NCI-H226 (cell line): ENCODE measurements around the gene EXOC6B.

Experiments used
- DNase-seq: peaks from one replicate; pipeline ENCODE4 v3.0.0-alpha.2; 2015

Gene EXOC6B

DNA sequence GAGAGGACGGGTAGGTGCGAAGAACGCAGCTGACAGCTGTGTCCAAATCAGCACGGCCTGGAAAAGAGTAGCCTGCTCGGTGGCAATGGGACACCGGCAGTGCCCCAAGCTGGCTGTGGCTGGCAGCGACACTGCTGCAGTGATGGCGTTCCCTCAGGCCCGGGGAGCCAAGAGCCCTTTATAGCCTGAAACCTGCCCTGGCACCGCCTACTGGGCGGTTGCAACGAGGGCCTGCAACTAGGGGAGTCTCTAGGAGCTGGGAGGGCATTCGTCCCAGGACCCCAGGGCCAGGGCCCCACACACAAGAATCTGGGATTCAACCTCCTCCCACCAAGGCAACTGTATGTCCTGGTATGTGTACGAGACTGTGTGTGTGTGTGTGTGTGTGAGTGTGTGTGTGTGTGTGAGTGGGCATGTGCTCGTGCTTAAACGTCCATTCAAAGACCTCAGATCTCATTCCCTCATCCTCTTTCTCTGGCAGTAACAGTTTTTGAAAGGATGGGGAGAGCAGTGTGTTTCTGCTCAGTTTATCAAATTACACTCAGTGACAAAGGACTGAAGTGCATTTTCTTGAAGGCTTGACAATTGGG lies 671.4 kb downstream of the EXOC6B start:
- no peak for DNase-seq

GRCh38 chr2:72153924-72154323 lies 671.9 kb downstream of the EXOC6B start:
- DNase-seq: no peak

GRCh38 chr2:72153026-72153791 lies 672.6 kb downstream of the EXOC6B start:
- DNase-seq: no peak

- no peak for DNase-seq
Observed at GRCh38 chr2:72150861-72151356, 674.9 kb downstream of the EXOC6B start.

GRCh38 chr2:72150157-72150860 lies 675.5 kb downstream of the EXOC6B start:
- peak; percentile 66 for DNase-seq

GRCh38 chr2:72149556-72150156 lies 676.2 kb downstream of the EXOC6B start:
- DNase-seq: no peak

DNA sequence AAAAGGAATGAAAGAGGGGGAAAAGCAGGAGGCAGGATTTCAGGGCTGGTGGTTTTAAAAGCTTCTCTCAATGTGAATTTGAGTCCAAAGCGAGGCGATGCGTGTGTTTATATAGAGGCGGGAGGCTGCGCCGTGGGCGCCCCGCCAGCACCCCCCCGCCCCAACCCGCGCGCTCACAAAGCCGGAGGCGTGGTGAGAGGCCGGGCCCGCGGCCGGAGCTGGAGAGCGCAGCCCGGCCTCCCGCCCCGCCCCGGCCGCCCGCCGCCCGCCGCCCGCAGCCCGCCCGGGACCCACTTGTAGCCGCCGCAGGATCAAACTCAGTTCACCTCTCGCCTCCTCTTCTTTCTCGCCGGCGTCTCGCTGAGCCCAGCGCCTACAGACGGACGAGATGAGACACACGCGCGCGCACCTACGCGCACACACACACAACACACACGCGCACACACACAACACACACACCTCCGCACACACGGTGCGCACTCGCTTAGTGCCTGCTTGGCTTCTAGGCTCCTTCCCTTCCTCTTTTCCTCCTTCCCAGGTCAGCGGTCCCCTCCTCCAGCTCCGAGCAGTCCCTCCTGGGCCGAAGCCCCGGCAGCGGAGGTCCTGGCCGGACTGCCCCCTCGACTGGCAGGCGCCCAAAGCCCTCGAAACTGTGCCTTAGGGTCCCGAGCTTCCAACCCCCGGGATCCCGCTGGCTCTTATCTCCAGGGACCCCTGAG lies 676.8 kb downstream of the EXOC6B start:
- peak; percentile 22 for DNase-seq

GRCh38 chr2:72148003-72148836 lies 677.6 kb downstream of the EXOC6B start:
- no peak for DNase-seq

DNA sequence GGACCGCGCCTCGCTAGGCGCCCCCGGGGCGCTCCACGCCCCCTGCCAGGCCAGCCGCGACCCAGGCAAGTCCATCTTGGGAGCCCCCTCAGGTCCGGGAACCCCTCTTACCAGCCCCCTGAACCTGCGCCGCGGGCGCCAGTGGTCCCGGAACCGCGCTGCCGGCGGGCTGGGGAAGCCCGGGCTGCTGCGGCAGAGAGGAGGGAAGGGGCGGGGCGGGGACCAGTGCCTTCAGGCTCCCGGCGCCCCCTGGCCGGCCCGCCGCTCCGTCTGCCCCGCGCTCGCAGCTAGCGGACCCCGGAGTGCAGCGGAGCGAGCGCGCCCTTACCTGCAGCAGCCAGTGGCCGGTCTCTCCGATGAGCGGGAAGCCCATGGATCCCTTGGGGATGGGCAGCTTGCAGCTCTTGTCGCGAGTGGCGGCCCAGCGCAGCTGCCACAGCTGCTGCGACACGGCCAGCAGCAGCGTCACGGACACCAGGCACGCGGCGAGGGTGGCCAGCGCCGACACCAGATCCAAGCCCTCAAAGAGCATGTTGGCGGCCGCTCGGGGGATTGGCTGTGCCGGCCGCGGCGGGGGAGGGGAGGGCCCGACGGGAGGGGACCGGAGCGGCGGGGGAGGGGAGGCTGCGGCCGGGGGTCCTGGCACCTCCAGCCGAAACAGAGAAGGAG lies 678.4 kb downstream of the EXOC6B start, which contains the start of gene CYP26B1:
Gene CYP26B1, minus strand, starts transcription at position 560 of the 669 bp plus-strand sequence. Its CDS starts 28 bp downstream, at position 532.
- DNase-seq: no peak

GRCh38 chr2:72146347-72147302 lies 679.2 kb downstream of the EXOC6B start:
- no peak for DNase-seq

GRCh38 chr2:72145658-72146329 lies 680.0 kb downstream of the EXOC6B start:
- DNase-seq: no peak

- no peak for DNase-seq
Observed at GRCh38 chr2:72145289-72145657, 680.6 kb downstream of the EXOC6B start.

DNA sequence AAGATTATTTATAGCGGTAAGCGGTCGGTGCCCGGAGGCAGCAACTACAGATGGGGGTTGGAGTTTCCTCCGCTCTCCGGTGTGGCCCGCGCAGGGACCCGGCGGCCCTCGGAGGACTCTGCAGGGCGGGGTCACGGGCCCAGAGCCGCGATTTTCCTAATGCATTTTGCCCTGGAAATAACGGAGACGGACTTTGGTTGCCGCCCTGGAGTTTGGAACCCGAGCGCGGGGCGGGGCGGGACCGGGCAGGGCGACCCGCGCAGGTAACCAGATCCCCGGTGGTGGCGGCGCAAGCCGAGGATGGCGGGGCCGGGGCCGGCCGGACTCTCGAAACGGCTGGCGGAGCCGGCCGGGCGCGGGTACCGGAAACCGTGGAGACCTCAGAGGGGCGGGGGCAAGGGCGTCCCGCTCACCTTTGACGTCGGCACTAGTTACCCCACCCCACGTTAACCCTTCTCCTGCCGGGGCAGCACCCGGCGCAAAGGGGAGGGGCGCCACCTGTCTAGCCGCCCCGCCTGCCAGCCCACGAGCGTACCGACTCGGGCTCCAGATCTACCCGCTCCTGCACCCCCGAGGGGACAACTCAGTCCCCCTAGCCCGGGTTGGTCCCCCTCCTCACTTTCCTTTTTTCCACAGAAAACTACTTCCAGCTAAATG lies 681.1 kb downstream of the EXOC6B start:
- peak; percentile 43 for DNase-seq

DNA sequence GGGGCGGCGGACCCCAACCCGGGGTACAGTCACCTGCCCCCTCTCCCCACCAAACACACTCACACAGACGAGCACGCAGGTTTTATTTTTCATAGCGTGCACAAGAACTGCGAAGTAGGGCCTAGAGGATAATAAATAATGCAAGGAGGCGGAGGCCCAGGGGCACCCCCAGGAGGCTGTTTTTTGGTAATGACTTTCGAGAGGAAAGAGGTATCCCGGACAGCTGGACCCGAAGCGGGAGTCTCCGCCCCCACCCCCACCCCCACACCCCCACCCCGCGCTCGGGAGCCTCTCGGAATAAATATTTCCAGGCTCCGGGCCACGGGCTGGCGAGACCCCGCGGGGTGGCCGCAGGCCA lies 681.6 kb downstream of the EXOC6B start:
- no peak for DNase-seq

DNA sequence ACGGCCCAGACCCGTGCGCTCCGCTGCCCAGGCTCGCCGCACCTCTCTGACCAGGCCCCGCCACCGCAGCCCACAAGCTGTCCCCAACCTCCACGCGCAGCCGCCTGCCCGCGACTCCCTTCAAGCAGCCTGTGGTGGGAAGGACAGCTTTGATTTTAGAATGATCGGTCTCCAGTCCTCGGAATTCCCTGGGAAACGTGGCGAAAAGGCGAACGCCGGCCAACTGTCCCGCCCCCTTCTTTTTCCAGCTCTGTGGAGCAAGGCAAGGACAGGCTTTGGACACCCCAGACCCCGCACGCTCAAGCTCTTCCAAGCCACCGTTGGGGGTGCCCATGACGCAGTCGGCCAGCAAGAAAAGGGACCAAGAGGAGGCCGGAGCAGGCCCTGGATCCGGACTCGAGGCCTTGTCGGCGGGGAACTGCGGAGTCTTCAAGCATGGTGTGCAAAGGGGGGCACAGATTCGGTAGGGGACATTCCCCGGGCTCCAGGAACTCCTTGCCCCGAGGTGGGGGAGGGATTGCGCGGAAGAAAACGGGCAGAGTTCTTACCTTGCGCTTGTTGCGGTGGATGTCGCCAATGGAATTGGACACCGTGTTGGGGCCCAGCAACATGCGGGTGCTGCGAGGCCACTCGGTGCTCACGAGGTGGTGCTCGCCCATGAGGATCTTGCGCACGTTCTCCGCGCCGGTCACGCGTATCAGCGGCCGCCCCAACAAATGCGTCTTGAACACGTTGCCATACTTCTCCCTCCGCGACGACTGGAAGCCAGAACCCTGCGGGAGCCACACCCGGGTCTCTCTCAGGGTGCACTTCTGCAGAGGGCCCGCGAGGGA lies 682.2 kb downstream of the EXOC6B start:
- DNase-seq: no peak

- DNase-seq: no peak
Observed at GRCh38 chr2:72142570-72143440, 683.0 kb downstream of the EXOC6B start.
